Measurements from ENCODE around the gene C16orf54. TPM values are rescaled to one million over a fixed set of nuclear protein-coding genes. Genes with fewer than 3 reads are reported as not detected.

Gene C16orf54
- total and polyA plus RNA-seq, 7 donors: 0.46 to 10.1 (median 1.0) TPM; not detected in 1

GRCh38 chr16:29699324-29700219 is 46.2 kb downstream of the C16orf54 start:
- TF ChIP-seq EP300 (IDR thresholded peaks at IDR 0.05): no peak
- TF ChIP-seq POLR2A (IDR thresholded peaks at IDR 0.05): no peak
- no peak for TF ChIP-seq POLR2AphosphoS5 (IDR thresholded peaks at IDR 0.05)
- no peak for TF ChIP-seq CTCF (IDR thresholded peaks at IDR 0.05)
- Histone ChIP-seq H3K27ac (no peak overlapping the region), H3K36me3 (no peaks in the 10 kb centered on the region), H3K4me1 (peaks cover 0 to 3% (median 2%) of the 10 kb centered on the region in 4 donors), H3K9me3 (no peaks in the 10 kb centered on the region), H3K27me3 (no peaks in the 10 kb centered on the region), H3K4me3 (no peak overlapping the region)
- intact Hi-C loops (cut with DNase I): loop anchor here (2.0 to 5.0 kb wide), 3 partner anchors 88 to 323 kb away; partner anchors contain the start of gene C16orf92
- no peak for DNase-seq
- WGBS, 2 donors: 59 to 70% methylated on average over 11 of the region's 11 CpGs

- DNase-seq: no peak
- no peaks in the 10 kb centered on the region for H3K9me3 ChIP-seq
- H3K4me1 ChIP-seq: peaks cover 0 to 3% (median 2%) of the 10 kb centered on the region in 4 donors
- intact Hi-C loops (cut with DNase I): loop anchor here (2.0 kb wide), 1 partner anchor 150 kb away; no protein-coding TSS in a partner anchor
- no peak for TF ChIP-seq EP300 (IDR thresholded peaks at IDR 0.05)
- TF ChIP-seq POLR2AphosphoS5 (IDR thresholded peaks at IDR 0.05): no peak
- TF ChIP-seq CTCF (IDR thresholded peaks at IDR 0.05): no peak
- no peak for TF ChIP-seq POLR2A (IDR thresholded peaks at IDR 0.05)
- H3K36me3 ChIP-seq: no peaks in the 10 kb centered on the region
- 91 to 93% methylated on average over 17 of the region's 17 CpGs for WGBS, 2 donors
- no peak overlapping the region for H3K4me3 ChIP-seq
- no peaks in the 10 kb centered on the region for H3K27me3 ChIP-seq
- no peak overlapping the region for H3K27ac ChIP-seq
Measured at GRCh38 chr16:29698484-29699323, 47.1 kb downstream of the C16orf54 start.

GRCh38 chr16:29698042-29698441 is 47.7 kb downstream of the C16orf54 start:
- DNase-seq: no peak
- TF ChIP-seq POLR2A (IDR thresholded peaks at IDR 0.05): no peak

GRCh38 chr16:29697391-29697790 is 48.4 kb downstream of the C16orf54 start:
- 95 to 97% methylated on average over 7 of the region's 7 CpGs for WGBS, 2 donors
- no peak overlapping the region for H3K27ac ChIP-seq
- intact Hi-C loops (cut with DNase I): no loop called here
- H3K4me1 ChIP-seq: peaks cover 0 to 3% (median 2%) of the 10 kb centered on the region in 4 donors
- no peaks in the 10 kb centered on the region for H3K27me3 ChIP-seq
- no peaks in the 10 kb centered on the region for H3K9me3 ChIP-seq
- no peak overlapping the region for H3K4me3 ChIP-seq
- no peaks in the 10 kb centered on the region for H3K36me3 ChIP-seq
- TF ChIP-seq POLR2AphosphoS5 (IDR thresholded peaks at IDR 0.05) (no peak), EP300 (IDR thresholded peaks at IDR 0.05) (no peak), CTCF (IDR thresholded peaks at IDR 0.05) (no peak), POLR2A (IDR thresholded peaks at IDR 0.05) (no peak)
- DNase-seq: no peak

More at GRCh38 chr16:29698042-29698441, 47.7 kb downstream of the C16orf54 start:
- no peak overlapping the region for H3K4me3 ChIP-seq
- 85 to 91% methylated on average over 2 of the region's 2 CpGs for WGBS, 2 donors
- H3K36me3 ChIP-seq: no peaks in the 10 kb centered on the region
- no peaks in the 10 kb centered on the region for H3K27me3 ChIP-seq
- peaks cover 0 to 3% (median 2%) of the 10 kb centered on the region in 4 donors for H3K4me1 ChIP-seq
- intact Hi-C loops (cut with DNase I): loop anchor here (2.0 kb wide), 1 partner anchor 151 kb away; no protein-coding TSS in a partner anchor
- no peak overlapping the region for H3K27ac ChIP-seq
- no peaks in the 10 kb centered on the region for H3K9me3 ChIP-seq

Measured in sigmoid colon (tissue), 7 donors.